ENCODE data around the gene KIF4A. TPM values are rescaled to one million over a fixed set of nuclear protein-coding genes. Genes with fewer than 3 reads are reported as not detected.

KIF4A gene
- total RNA-seq, 1 donor from 2014 or later: 3.0 TPM

GRCh38 chrX:70411475-70411874 is 121.6 kb downstream of the KIF4A start:
- H3K9ac ChIP-seq (ENCODE audit: low read length): no peak overlapping the region
- H3K4me3 Mint-ChIP-seq (ENCODE audit: unreplicated experiment): no peak overlapping the region
- no peaks in the 10 kb centered on the region for H3K27me3 Mint-ChIP-seq (ENCODE audit: low read depth, unreplicated experiment)
- H3K9me3 ChIP-seq (ENCODE audit: insufficient read depth, low read depth, low read length): no peaks in the 10 kb centered on the region
- no peak overlapping the region for H2AFZ ChIP-seq (ENCODE audit: low read depth, low read length)
- H3K79me2 ChIP-seq (ENCODE audit: insufficient read depth, low read length): no peaks in the 10 kb centered on the region
- no peaks in the 10 kb centered on the region for H3K36me3 Mint-ChIP-seq (ENCODE audit: low read depth, unreplicated experiment)
- no peak for FAIRE-seq
- no peak overlapping the region for H3K4me3 ChIP-seq (ENCODE audit: insufficient read depth, low read depth, low read length)
- no peaks in the 10 kb centered on the region for H3K9me3 Mint-ChIP-seq (ENCODE audit: unreplicated experiment)
- DNase-seq (ENCODE audit: low read depth): no peak
- H3K27ac Mint-ChIP-seq (ENCODE audit: unreplicated experiment): no peak overlapping the region
- H3K27me3 ChIP-seq (ENCODE audit: insufficient read depth, low read length): no peaks in the 10 kb centered on the region
- no peak overlapping the region for H3K27ac ChIP-seq (ENCODE audit: low read depth, low read length)
- peaks cover 2% of the 10 kb centered on the region for H3K4me1 Mint-ChIP-seq (ENCODE audit: low read depth, unreplicated experiment)
- H3K4me1 ChIP-seq (ENCODE audit: insufficient read depth, low read length): no peaks in the 10 kb centered on the region
- H3K36me3 ChIP-seq (ENCODE audit: insufficient read depth, low read length): no peaks in the 10 kb centered on the region
- H3K4me2 ChIP-seq (ENCODE audit: low read length): no peak overlapping the region
- no peaks in the 10 kb centered on the region for H4K20me1 ChIP-seq (ENCODE audit: insufficient read depth, low read length)
- TF ChIP-seq CTCF (IDR thresholded peaks at IDR 0.05; ENCODE audit: insufficient read depth, low read depth, low read length) (no peak), EZH2 (IDR thresholded peaks at IDR 0.05; ENCODE audit: insufficient read depth, low read length) (no peak)

- Histone ChIP-seq H3K9ac (ENCODE audit: low read length) (no peak overlapping the region), H3K4me2 (ENCODE audit: low read length) (no peak overlapping the region), H3K9me3 (ENCODE audit: insufficient read depth, low read depth, low read length) (no peaks in the 10 kb centered on the region), H4K20me1 (ENCODE audit: insufficient read depth, low read length) (no peaks in the 10 kb centered on the region), H3K36me3 (ENCODE audit: insufficient read depth, low read length) (no peaks in the 10 kb centered on the region), H3K4me3 (ENCODE audit: insufficient read depth, low read depth, low read length) (no peak overlapping the region), H3K79me2 (ENCODE audit: insufficient read depth, low read length) (no peaks in the 10 kb centered on the region), H3K27me3 (ENCODE audit: insufficient read depth, low read length) (no peaks in the 10 kb centered on the region), H3K4me1 (ENCODE audit: insufficient read depth, low read length) (no peaks in the 10 kb centered on the region), H3K27ac (ENCODE audit: low read depth, low read length) (no peak overlapping the region), H2AFZ (ENCODE audit: low read depth, low read length) (no peak overlapping the region)
- no peaks in the 10 kb centered on the region for H3K36me3 Mint-ChIP-seq (ENCODE audit: low read depth, unreplicated experiment)
- peaks cover 4% of the 10 kb centered on the region for H3K27me3 Mint-ChIP-seq (ENCODE audit: low read depth, unreplicated experiment)
- FAIRE-seq (no peak), DNase-seq (ENCODE audit: low read depth) (no peak)
- no peaks in the 10 kb centered on the region for H3K9me3 Mint-ChIP-seq (ENCODE audit: unreplicated experiment)
- peaks cover 3% of the 10 kb centered on the region for H3K4me1 Mint-ChIP-seq (ENCODE audit: low read depth, unreplicated experiment)
- no peak overlapping the region for H3K27ac Mint-ChIP-seq (ENCODE audit: unreplicated experiment)
- no peak for TF ChIP-seq CTCF (IDR thresholded peaks at IDR 0.05; ENCODE audit: insufficient read depth, low read depth, low read length)
- no peak for TF ChIP-seq EZH2 (IDR thresholded peaks at IDR 0.05; ENCODE audit: insufficient read depth, low read length)
- no peak overlapping the region for H3K4me3 Mint-ChIP-seq (ENCODE audit: unreplicated experiment)
These were observed 131.7 kb downstream of the KIF4A start for GRCh38 chrX:70421618-70422017.

- peak; percentile 38 for DNase-seq (ENCODE audit: low read depth)
- no peaks in the 10 kb centered on the region for H3K36me3 ChIP-seq (ENCODE audit: insufficient read depth, low read length)
- H3K27ac Mint-ChIP-seq (ENCODE audit: unreplicated experiment): no peak within 1 kb of the TSS
- no peaks in the 10 kb centered on the region for H3K79me2 ChIP-seq (ENCODE audit: insufficient read depth, low read length)
- H3K9me3 Mint-ChIP-seq (ENCODE audit: unreplicated experiment): no peaks in the 10 kb centered on the region
- no peak within 1 kb of the TSS for H3K4me3 Mint-ChIP-seq (ENCODE audit: unreplicated experiment)
- H3K4me2 ChIP-seq (ENCODE audit: low read length): peak within 1 kb of the TSS; percentile 39
- H3K27me3 ChIP-seq (ENCODE audit: insufficient read depth, low read length): no peaks in the 10 kb centered on the region
- H2AFZ ChIP-seq (ENCODE audit: low read depth, low read length): no peak within 1 kb of the TSS
- H3K27me3 Mint-ChIP-seq (ENCODE audit: low read depth, unreplicated experiment): peaks cover 4% of the 10 kb centered on the region
- H3K9me3 ChIP-seq (ENCODE audit: insufficient read depth, low read depth, low read length): no peaks in the 10 kb centered on the region
- no peak for TF ChIP-seq EZH2 (IDR thresholded peaks at IDR 0.05; ENCODE audit: insufficient read depth, low read length)
- TF ChIP-seq CTCF (IDR thresholded peaks at IDR 0.05; ENCODE audit: insufficient read depth, low read depth, low read length): no peak
- H4K20me1 ChIP-seq (ENCODE audit: insufficient read depth, low read length): no peaks in the 10 kb centered on the region
- H3K4me3 ChIP-seq (ENCODE audit: insufficient read depth, low read depth, low read length): no peak within 1 kb of the TSS
- no peaks in the 10 kb centered on the region for H3K4me1 ChIP-seq (ENCODE audit: insufficient read depth, low read length)
- peaks cover 3% of the 10 kb centered on the region for H3K4me1 Mint-ChIP-seq (ENCODE audit: low read depth, unreplicated experiment)
- no peak for FAIRE-seq
- H3K27ac ChIP-seq (ENCODE audit: low read depth, low read length): no peak within 1 kb of the TSS
- H3K9ac ChIP-seq (ENCODE audit: low read length): no peak within 1 kb of the TSS
- no peaks in the 10 kb centered on the region for H3K36me3 Mint-ChIP-seq (ENCODE audit: low read depth, unreplicated experiment)
These were observed 133.0 kb downstream of the KIF4A start, which contains the start of gene GDPD2 for GRCh38 chrX:70422851-70423341. TSS of gene GDPD2 (plus strand) at chrX:70423314. CDS start at chrX:70424985, 1,671 bp downstream.

Data from astrocyte (in vitro differentiated cells and primary cell).